HG03025 (cell line): ENCODE results near the gene USP48.
"Not testable (repeated sequence)": the region's sequence is repeated elsewhere in the genome, so short reads cannot be mapped to it uniquely, and the experiment has no call there.

Source experiments
- ATAC-seq: cut with Tn5 transposase; IDR thresholded peaks from one replicate; pipeline ENCODE4 v1.9.1; 2021; ENCODE audit warnings: mild to moderate bottlenecking, moderate library complexity; ENCODE audit not compliant: unreplicated experiment, low FRiP score

Gene USP48

DNA sequence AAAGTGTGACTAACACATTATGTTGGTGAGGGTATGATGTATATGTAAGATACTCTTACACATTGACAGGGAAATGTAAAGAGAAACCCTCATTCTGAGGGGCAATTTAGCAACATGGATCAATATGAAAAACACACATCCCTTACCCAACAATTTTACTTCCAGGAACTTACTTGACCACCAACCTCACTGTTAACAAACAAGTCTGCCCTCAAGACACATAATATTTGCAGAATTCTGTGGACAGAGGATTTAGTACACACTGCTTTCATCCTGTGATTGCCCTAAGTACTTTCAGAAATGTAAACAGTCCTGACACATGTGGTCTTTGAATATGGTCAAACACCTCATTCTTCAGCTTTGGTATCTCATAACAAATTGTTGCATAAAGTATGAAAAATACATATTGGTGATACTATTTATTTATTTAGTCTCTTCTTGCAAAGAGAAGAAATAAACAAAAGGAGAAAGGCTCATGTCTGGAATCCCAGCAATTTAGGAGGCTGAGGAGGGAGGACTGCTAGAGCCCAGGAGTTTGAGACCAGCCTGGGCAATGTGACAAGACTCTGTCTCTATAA lies 6.9 kb downstream of the USP48 start:
- no peak for ATAC-seq

DNA sequence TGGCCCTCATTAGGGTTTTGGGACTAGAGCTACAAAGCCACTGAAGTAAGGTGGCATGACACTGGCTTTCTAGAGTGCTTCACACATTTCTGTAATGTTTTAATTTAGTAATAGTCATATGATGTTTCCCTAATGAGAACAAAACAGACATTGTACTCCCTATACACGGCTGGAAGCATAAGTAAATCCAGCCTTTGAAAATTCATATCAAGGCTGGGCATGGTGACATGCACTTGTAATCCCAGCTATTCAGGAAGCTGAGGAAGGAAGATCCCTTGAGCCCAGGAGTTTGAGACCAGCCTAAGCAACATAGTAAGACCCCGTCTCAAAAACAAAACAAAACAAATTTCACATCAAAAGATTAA lies 7.4 kb downstream of the USP48 start:
- ATAC-seq, result no peak

DNA sequence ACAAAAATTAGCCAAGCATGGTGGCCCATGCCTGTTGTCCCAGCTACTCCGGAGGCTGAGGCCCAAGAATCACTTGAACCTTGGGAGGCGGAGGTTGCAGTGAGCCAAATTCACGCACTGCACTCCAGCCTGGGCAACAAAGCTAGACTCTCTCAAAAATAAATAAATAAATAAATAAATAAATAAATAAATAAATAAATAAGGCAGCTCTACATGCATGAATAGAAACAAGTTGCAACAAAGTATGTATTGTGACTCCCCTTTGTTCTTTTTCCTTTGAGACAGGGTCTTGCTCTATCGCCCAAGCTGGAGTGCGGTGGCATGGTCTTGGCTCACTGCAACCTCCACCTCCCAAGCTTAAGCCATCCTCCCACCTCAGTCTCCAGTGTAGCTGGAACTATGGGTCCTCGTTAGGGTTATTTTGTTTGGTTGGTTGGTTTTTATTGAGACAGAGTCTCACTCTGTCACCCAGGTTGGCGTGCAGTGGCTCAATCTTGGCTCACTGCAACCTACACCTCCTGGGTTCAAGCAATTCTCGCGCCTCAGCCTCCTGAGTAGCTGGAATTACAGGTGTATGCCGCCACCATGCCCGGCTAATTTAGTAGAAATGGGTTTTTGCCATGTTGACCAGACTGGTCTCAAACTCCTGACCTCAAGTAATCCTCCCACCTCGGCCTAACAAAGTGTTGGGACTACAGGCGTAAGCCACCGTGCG lies 8.0 kb downstream of the USP48 start:
- ATAC-seq, result no peak

DNA sequence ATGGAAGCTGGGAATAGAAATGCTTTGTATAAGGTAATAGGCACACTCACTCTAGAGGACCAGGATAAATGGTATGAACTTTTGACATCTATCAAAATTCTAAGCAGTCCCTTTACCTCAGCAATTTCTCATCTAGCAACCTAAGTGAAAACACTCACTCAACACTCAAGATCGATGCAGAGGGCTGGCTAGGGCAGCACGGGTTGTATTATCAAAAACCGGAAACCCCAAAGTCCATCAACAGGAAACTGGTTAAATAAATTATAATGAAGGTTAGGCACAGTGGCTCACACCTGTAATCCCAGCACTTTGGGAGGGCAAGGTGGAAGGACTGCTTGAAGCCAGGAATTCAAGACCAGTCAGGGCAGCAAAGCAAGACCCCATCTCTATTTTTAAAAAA lies 9.4 kb downstream of the USP48 start:
- ATAC-seq, result no peak

DNA sequence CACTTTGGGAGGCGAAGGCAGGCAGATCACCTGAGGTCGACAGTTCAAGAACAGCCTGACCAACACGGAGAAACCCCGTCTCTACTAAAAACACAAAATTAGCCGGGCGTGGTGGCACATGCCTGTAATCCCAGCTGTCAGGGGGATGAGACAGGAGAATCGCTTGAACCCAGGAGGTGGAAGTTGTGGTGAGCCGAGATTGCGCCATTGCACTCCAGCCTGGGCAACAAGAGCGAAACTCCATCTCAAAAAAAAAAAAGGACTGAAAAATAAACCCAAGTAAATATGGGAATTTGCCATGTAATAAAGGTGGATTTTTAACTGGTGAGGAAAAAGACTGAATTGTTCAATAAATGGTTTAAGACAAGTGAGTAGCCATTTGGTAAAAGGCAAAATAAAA lies 11.3 kb downstream of the USP48 start:
- ATAC-seq, result not testable (repeated sequence)

DNA sequence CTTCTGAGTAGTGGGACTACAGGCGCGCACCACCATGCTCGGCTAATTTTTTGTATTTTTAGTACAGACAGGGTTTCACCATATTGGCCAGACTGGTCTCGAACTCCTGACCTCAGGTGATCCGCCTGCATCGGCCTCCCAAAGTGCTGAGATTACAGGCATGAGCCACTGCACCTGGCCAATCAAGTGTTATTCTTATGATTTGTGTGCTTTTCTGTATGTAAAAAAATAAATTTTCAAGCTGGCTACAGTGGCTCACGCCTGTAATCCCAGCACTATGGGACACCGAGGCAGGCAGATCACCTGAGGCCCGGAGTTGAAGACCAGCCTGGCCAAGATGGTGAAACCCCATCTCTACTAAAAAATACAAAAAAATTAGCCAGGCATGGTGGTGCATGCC lies 12.3 kb downstream of the USP48 start:
- not testable (repeated sequence) for ATAC-seq

DNA sequence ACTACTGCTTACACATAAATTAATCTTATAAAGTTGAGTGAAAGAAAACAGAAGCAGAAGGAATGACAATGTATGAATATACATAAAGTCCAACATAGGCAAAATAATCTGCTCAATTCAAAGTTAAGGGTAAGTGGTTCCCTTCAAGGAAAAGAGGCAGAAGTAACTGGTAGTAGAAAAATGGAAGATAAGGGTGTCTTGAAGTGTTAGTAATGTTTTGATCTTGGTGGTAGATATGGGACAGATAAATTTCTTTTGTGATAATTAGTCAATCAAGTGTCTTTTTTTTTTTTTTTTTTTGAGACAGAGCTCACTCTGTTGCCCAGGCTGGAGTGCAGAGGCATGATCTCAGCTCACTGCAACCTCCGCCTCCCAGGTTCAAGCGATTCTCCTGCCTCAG lies 12.7 kb downstream of the USP48 start:
- no peak for ATAC-seq

DNA sequence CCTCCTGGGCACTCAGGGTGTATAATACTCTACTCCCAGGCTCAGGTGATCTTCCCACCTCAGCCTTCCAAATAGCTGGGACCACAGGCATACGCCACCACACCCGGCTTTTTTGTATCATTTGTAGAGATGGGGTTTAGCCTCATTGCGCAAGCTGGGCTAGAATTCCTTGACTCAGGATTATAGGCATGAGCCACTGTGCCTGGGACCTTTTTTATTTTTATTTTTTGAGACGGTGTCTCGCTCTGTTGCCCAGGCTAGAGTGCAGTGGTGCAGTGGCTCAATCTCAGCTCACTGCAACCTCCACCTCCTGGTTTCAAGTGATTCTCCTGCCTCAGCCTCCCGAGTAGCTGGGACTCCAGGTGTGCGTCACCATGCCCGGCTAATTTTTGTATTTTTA lies 15.8 kb downstream of the USP48 start:
- not testable (repeated sequence) for ATAC-seq

DNA sequence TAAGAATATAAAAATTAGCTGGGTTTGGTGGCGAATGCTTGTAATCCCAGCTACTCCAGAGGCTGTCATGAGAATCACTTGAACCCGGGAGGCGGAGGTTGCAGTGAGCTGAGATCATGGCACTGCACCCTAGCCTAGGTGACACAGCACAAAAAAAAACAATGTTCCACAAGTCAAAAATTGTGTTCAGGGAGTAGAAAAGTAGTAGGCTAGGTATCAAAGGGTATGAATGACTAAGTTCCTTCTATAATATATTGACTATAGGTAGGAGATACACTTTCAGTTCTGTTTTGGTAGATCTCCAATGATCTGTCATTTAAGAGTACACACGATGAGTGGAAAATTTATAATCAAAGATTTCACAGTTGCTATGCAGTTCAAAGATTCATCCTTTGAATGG lies 16.7 kb downstream of the USP48 start:
- ATAC-seq, result no peak

DNA sequence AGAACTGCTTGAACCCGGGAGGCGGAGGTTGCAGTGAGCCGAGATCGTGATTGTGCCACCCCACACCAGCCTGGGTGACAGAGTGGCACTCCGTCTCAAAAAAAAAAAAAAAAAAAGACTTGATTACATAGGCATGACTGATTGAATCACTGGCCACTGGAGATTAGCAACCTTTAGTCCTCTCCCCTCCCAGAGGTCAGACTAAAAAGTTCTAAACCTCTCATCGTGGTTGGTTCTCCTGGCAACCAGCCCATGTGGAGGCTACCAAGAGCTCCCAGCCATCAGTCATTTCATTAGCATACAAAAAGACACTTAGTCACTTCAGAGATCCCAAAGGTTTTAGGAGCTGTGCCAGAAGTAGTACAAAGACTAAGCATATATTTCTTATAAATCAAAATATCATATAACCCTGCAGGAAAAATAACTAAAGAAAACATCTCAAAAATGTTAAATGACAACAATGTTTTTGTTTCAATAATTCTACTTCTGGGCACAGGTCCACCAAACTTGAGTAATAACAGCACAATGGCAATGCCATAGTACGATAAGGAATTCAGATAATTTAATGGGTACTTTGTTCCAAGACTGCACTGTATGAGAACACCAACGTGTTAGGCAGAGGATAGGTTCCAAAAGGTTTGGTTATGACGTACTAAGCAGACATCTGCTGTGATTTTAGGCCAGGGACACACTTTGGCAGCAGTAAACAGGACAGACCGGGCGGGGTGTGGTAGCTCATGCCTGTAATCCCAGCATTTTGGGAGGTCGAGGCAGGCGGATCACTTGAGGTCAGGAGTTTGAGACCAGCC lies 18.1 kb downstream of the USP48 start:
- no peak for ATAC-seq

DNA sequence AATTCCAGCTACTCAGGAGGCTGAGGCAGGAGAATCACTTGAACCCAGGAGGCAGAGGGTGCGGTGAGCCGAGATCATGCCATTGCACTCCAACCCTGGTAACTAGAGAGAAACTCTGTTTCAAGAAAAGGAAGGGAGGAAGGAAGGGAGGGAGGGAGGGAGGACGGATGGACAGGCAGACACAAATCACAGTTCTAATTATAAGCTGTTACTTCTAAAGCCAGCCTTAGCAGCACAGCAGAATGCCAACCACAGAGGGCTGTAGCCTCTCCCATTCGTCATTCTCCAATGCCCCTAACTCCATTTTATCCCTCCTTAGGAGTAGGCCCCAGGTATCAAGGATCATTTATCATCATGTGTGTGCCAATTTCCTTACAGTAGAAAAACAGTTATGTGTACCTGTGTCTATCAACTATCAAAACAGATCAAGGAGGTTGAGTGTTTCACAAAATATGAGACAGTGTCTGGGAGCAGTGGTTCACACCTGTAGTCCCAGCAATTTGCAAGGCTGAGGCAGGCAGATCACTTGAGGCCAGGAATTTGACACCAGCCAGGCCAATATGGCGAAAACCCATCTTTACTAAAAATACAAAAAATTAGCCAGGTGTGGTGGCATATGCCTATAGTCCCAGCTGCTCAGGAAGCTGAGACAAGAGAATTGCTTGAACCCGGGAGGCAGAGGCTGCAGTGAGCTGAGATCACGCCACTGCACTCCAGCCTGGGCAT lies 19.1 kb downstream of the USP48 start:
- ATAC-seq, result no peak

DNA sequence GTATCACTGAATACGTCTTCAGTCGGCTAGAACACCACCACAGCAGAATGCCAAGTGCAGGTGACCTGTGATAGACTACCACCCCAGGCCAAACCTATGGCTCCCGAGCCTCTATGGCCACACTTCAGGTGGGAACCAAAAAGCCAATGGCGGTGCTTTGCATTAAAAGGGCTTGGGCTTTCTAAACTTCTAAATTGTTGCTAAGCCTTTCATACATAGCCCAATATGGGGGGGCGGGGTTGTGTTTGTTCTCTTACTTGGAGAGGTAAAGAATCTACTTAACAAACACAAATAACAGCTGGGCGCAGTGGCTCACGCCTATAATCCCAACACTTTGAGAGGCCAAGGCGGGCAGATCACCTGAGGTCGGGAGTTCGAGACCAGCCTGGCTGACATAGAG lies 19.7 kb downstream of the USP48 start:
- ATAC-seq, result no peak

DNA sequence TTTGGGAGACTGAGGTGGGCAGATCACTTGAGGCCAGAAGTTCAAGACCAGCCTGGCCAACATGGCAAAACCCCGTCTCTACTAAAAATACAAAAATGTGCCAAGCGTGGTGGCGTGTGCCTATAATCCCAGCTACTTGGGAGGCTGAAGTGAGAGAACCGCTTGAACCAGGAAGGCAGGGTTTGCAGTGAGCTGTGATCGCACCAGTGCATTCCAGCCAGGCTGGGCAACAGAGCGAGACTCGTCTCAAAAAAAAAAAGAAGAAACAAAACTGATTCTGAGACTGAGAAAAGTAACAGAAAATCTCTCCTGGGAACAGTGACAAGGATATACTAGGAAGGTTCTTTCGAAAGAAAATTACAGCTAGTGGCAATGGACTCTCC lies 20.9 kb downstream of the USP48 start:
- ATAC-seq, result no peak

DNA sequence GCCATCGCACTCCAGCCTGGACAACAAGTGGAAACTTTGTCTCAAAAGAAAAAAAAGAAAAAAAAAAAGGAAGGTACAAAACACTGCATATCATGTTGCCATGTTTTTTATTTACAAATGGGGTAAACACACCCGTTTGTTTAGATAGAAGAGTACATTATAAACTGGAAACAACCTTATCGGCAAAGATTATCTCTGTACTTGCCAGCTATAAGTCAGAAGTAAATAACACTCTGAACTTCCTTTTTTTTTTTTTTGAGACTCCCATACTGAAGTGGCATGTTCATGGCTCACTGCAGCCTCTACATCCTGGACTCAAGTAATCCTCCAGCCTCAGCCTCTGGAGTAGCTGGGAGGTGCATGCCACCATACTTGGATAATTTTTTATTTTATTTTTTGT lies 21.9 kb downstream of the USP48 start:
- no peak for ATAC-seq

DNA sequence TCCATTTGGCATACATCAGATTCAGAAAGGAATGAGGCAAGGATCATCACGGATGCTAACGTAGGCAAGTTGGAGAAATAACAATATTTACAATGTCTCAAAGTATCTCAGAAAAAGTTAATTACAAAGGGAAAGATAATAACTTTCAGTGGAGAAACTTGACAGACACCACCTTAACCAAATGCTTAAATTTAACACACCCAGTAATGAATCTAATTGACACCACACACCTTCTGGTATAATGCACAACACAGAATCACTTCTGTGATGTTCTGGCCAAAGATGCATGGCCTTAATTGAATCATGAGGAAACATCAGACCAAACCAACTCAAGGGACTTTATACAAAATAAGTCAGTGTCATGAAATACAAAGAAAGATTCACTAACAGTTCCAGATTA lies 23.1 kb downstream of the USP48 start:
- no peak for ATAC-seq

DNA sequence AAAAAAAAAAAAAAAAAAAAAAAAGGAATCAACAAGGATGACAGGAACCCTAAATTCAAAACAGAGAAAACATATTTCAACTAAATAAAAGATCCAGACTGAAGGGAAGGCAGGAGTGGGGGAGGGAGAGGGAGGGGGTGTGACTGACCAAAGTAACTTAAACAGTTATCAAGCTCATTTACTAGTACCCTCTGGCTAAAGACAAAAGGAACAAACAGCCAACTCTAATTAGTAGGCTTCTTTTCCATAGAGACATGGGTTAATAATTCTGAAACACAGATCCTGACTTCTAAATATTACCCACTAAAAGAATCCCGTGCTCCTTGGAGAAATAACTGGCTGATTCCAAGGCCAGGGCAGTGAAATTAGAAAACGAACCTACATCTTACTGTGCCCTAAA lies 23.8 kb downstream of the USP48 start:
- no peak for ATAC-seq

DNA sequence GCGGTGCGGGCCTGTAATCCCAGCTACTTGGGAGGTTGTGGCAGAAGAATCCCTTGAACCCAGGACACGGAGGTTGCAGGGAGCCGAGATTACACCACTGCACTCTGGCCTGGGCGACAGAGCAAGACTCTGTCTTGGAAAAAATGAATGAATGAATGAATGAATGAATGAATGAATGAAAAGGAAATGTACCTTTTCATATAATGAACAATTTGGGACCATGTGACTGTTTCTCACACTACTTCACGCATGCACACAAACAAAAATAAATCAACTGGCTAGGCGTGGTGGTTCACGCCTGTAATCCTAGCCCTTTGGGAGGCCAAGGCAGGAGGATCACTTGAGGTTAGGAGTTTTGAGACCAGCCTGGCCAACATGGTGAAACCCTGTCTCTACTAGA lies 24.3 kb downstream of the USP48 start:
- ATAC-seq, result no peak

DNA sequence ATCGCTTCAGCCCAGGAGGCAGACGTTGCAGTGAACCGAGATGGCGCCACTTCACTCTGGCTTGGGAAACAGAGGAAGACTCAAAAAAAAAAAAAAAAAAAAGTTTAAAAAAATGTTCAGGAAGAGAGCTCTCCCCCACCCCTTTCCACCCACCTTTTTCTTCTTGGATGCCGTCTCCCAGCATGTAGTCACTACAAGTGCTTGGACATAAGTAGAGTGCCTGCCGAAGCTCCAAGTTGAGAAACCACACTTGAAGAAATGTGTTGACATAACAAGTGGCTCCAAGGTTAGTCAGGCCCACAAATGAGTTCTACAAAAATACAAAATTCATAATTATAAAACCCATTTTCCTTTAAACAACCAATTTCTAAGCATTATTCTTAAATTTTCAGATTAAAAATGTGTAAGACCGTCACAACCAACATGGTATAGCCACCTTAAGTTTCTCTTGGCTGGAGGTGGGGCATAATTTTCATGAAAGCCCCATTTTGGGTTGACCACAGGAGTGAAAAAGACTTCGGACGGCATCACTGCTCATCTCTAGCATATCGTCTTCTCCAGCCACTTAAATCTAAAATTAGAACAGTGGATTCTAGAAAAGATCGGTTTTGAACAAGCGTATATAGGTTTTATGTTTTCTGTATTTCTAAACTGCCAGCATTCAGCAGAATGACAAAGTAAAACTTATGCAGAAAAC lies 26.4 kb downstream of the USP48 start:
- ATAC-seq, result no peak

DNA sequence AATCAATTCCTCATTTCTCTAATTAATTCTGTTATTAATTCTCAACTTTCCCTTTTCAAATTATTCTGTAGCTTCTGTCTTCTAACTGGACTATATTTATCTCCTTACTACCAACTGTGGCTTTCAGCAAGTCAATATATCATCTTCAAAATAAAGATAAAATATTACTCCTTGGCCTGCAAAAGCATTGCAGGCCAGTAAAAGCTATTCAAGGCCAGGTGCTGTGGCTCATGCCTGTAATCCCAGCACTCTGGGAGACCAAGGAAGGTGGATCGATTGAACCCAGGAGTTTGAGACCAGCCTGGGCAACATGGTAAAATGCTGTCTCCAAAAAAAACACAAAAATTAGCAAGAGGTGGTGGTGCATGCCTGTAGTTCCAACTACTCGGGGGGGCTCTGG lies 27.9 kb downstream of the USP48 start:
- no peak for ATAC-seq

DNA sequence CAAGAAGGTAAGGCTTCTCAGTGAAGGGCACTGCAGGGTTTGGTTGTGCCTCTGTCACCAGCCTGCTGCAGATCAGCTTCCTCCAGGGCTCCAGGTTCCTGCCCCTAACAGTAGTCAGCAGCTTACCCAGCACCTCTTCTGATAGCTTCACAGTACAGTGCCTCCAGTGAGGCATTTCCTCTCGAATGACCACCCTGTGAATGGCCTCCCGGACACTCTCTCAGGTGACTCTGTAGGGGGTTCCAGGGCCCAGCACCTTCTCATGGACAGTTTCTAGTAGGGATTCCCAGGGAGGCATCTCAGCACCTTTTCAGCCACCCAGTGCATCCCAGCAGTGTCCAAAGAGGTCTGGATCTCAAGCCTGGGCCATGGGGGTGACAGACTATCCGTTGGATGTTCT lies 28.4 kb downstream of the USP48 start:
- ATAC-seq, result no peak

DNA sequence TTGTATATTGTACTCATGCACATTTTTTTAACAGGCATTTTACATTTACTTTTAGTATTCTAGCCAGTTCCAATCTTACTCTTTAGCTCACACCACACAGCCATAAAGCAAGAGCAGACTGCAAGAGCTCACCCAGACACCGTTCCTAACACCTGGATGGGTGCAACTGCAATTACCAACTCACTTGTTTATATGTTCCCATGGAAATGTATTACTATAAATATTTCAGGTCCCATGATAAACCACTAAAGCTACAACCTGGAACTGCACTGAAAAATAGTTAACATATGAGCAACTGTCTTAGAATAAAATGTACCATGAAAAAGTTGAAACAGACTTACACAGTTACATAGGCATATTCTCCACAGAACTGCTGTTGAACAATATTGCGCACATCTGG lies 30.8 kb downstream of the USP48 start:
- no peak for ATAC-seq
